Activated CD4-positive, alpha-beta memory T cell treated with anti-CD3 and anti-CD28 coated beads for 36 hours (primary cell): ENCODE results near the gene DBP. TPM values are rescaled to one million over a fixed set of nuclear protein-coding genes. Genes with fewer than 3 reads are reported as not detected.

Experiments used
- CTCF ChIA-PET: fragments of 350-600 bp; sonication (Branson Sonifier 250); formaldehyde crosslinking; loops from one replicate; lab custom pipeline; 2021; ENCODE audit warnings: antibody characterized with exemption, inconsistent platforms; lab: Charles Lee
- POLR2A ChIA-PET: fragments of 350-600 bp; sonication (Branson Sonifier 250); formaldehyde crosslinking; loops from one replicate; lab custom pipeline; 2021; ENCODE audit warnings: antibody characterized with exemption; lab: Charles Lee
- DNase-seq: peaks from one replicate; pipeline ENCODE4 v3.0.0-alpha.2; 2020
- H3K27ac Mint-ChIP-seq: one replicate; pipeline ENCODE4 v1.8.0; 2021; ENCODE audit warnings: mixed read lengths
- H3K27me3 Mint-ChIP-seq: one replicate; pipeline ENCODE4 v1.8.0; 2021; ENCODE audit warnings: mixed read lengths
- H3K36me3 Mint-ChIP-seq: one replicate; pipeline ENCODE4 v1.8.0; 2021; ENCODE audit warnings: mixed read lengths
- H3K4me1 Mint-ChIP-seq: one replicate; pipeline ENCODE4 v1.8.0; 2021; ENCODE audit warnings: low read depth, mixed read lengths
- H3K4me3 Mint-ChIP-seq: one replicate; pipeline ENCODE4 v1.8.0; 2021; ENCODE audit warnings: mild to moderate bottlenecking, mixed read lengths
- H3K9me3 Mint-ChIP-seq: one replicate; pipeline ENCODE4 v1.8.0; 2021; ENCODE audit warnings: mixed read lengths
- intact Hi-C: fragments of 100-400 bp; cut with micrococcal nuclease; formaldehyde crosslinking; loops from one replicate; pipeline ENCODE4 v1.15.1; 2023
- total RNA-seq, 2 experiments: library from RNA; stranded (reverse); gene quantifications; one replicate each; pipeline ENCODE4 v1.2.3, GENCODE V29; 2021

DBP gene
- total RNA-seq, 2 experiments from 2014 or later = 8.3 to 10.4 TPM

DNA sequence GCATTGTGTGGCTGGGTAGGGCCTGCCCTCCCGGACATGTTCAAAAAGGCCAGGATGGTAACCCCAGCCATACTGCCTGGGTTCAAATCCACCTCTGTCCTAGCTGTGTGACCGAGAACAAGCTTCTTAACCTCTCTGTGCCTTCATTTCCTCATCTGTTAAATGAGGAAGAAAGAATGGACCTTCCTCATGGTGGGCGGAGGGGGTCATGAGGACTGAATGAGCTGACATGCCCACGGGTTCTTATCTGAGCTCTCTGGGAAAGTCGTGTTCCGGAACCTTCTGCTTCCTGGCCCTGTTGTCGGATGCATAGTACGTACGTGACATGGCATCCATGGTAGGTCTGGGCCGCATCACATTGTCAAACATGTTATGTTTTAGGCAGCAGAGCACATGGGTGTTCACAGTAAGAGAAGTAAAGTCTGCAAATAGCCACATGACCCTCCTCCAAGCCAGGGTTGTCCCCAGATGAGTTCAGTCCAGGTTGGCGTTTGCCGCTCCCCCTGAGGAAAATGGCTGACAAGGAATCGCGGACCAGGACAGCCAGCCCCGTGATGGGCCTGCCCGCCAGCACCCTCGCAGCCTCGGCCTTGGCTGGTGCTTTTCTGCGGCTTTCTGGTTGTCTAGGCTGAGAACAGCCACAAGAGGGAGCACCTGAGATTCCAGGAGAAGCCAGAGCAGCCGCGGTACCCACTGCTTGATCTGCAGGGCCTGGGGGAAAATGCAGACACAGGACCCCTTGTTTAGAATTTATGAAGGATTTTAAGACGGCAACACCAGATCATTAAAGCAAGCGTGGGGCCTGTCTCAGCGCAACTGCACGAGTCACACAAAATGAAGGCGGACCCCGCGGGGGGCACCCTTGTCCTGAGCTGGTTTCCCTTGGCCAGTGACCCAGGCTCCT lies 38.0 kb upstream of the DBP start:
- intact Hi-C loops = loop anchor here (1.0 kb wide), 1 partner anchor 29 kb away; the partner anchor contains the start of gene CA11
- Mint-ChIP-seq H3K36me3 (no peaks in the 10 kb centered on the region), H3K27ac (no peak overlapping the region), H3K27me3 (no peaks in the 10 kb centered on the region), H3K4me3 (no peak overlapping the region), H3K4me1 (peaks cover 6% of the 10 kb centered on the region), H3K9me3 (no peaks in the 10 kb centered on the region)
- CTCF ChIA-PET = interaction anchor here (0.6 to 3.0 kb wide), 23 partner anchors 9 to 1003 kb away, joined by 3 to 14 read pairs (median 4); partner anchors contain the start of genes CA11, FUT2, GYS1 and RASIP1
- DNase-seq = peak; percentile 82
- POLR2A ChIA-PET = interaction anchor here (0.5 to 0.6 kb wide), 2 partner anchors 113 to 199 kb away, joined by 3 to 4 read pairs; no protein-coding TSS in a partner anchor

DNA sequence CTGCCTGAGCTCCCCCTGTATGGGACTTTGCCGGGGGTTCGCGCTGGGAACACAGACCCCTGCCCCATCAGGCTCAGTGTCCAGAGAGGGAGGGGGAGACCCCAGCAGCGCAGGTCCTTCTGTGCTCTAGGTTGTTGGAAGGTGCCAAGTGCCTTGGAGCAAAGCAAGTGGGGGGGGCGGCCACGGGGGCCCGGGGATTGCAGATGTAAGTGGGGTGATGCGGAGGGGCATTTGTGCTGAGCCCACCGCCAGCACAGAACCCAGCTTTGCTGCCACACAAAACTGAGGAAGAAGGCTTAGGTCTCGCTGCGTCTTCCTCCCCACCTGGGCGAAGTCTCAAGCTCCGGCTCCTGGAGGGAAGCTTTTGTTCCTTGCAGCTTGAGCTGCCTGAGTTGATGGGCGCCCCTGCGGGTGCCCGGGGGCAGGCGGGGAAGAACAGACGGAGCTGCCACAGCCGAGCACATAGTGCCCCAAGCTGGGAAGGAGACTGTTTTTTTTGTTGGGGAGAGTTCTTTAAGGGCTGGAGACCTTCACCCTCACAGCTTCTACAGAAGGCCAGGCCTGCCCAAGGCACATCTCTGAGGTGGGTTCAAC lies 37.1 kb upstream of the DBP start:
- Mint-ChIP-seq H3K27ac (no peak overlapping the region), H3K4me3 (no peak overlapping the region), H3K27me3 (no peaks in the 10 kb centered on the region), H3K36me3 (no peaks in the 10 kb centered on the region), H3K9me3 (peaks cover 4% of the 10 kb centered on the region), H3K4me1 (peaks cover 7% of the 10 kb centered on the region)
- no peak for DNase-seq
- ChIA-PET CTCF (interaction anchor here (0.6 to 3.0 kb wide), 17 partner anchors 8 to 1004 kb away, joined by 3 to 14 read pairs (median 4); partner anchors contain the start of genes CA11, GYS1, RASIP1 and RUVBL2), POLR2A (interaction anchor here (0.6 kb wide), 1 partner anchor 36 kb away, joined by 3 read pairs; no protein-coding TSS in a partner anchor)
- intact Hi-C loops = no loop called here

- DNase-seq = no peak
- Mint-ChIP-seq H3K27ac (no peak overlapping the region), H3K27me3 (no peaks in the 10 kb centered on the region), H3K36me3 (no peaks in the 10 kb centered on the region), H3K9me3 (peaks cover 4% of the 10 kb centered on the region), H3K4me1 (peaks cover 7% of the 10 kb centered on the region), H3K4me3 (no peak overlapping the region)
- intact Hi-C loops = no loop called here
- POLR2A ChIA-PET = interaction anchor here (0.6 kb wide), 1 partner anchor 37 kb away, joined by 3 read pairs; no protein-coding TSS in a partner anchor
- CTCF ChIA-PET = interaction anchor here (1.3 to 3.0 kb wide), 4 partner anchors 28 to 114 kb away, joined by 7 to 14 read pairs (median 12); partner anchors contain the start of genes CA11 and RASIP1
These were observed 36.4 kb upstream of the DBP start for GRCh38 chr19:48673436-48674100.

GRCh38 chr19:48672994-48673393 lies 35.8 kb upstream of the DBP start, which contains the start of gene NTN5:
TSS of gene NTN5 (minus strand) at chr19:48673017. CDS start at chr19:48670986, 2,031 bp downstream.
- Mint-ChIP-seq H3K36me3 (no peaks in the 10 kb centered on the region), H3K27ac (no peak within 1 kb of the TSS)
- POLR2A ChIA-PET = no interaction called here

DNA sequence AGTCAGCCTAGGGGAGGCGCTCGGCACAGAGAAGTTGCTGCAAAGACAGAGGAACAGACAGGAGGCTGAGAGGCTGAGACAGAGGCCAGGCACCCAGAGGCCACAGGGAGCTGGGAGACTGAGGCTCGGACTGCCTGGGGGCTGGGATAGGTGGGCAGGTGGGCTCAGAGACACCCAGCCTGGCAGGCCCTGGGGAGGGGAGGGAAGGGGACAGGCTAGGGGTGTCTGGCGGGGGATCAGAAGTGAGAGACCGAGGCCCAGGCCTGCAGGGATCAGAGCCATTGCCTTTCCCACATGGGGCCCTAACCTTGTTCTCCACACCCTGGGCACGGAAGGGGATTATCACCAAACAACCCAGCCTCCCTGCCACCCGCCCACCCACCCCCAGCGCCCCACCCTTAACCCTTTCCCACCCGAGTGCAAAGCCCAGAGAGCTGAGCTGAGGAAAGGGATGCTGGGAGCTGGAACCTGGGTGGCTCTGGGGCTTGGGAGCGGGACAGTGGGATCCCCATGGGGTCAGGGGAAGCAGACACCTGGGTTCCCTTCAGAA lies 34.3 kb upstream of the DBP start:
- no peak for DNase-seq
- Mint-ChIP-seq H3K4me3 (no peak overlapping the region), H3K27ac (no peak overlapping the region), H3K9me3 (peaks cover 4% of the 10 kb centered on the region), H3K4me1 (peaks cover 7% of the 10 kb centered on the region), H3K27me3 (no peaks in the 10 kb centered on the region), H3K36me3 (no peaks in the 10 kb centered on the region)
- POLR2A ChIA-PET = no interaction called here
- CTCF ChIA-PET = no interaction called here
- intact Hi-C loops = no loop called here

More at GRCh38 chr19:48672994-48673393, 35.8 kb upstream of the DBP start, which contains the start of gene NTN5:
- Mint-ChIP-seq H3K4me3 (no peak within 1 kb of the TSS), H3K4me1 (peaks cover 7% of the 10 kb centered on the region), H3K9me3 (peaks cover 4% of the 10 kb centered on the region), H3K27me3 (no peaks in the 10 kb centered on the region)
- intact Hi-C loops = no loop called here
- DNase-seq = no peak
- CTCF ChIA-PET = no interaction called here

GRCh38 chr19:48670699-48671445 lies 33.7 kb upstream of the DBP start:
- DNase-seq = no peak
- Mint-ChIP-seq H3K27me3 (no peaks in the 10 kb centered on the region), H3K4me3 (no peak overlapping the region), H3K4me1 (peaks cover 7% of the 10 kb centered on the region), H3K36me3 (no peaks in the 10 kb centered on the region), H3K27ac (no peak overlapping the region), H3K9me3 (peaks cover 4% of the 10 kb centered on the region)
- ChIA-PET CTCF (no interaction called here), POLR2A (no interaction called here)
- intact Hi-C loops = no loop called here

- H3K36me3 Mint-ChIP-seq = no peaks in the 10 kb centered on the region
- peaks cover 3% of the 10 kb centered on the region for H3K4me1 Mint-ChIP-seq
- CTCF ChIA-PET = no interaction called here
- intact Hi-C loops = no loop called here
- H3K9me3 Mint-ChIP-seq = peaks cover 4% of the 10 kb centered on the region
- no peaks in the 10 kb centered on the region for H3K27me3 Mint-ChIP-seq
- POLR2A ChIA-PET = no interaction called here
- no peak overlapping the region for H3K4me3 Mint-ChIP-seq
- peak overlapping the region; percentile 21 for H3K27ac Mint-ChIP-seq
- no peak for DNase-seq
These were observed 32.9 kb upstream of the DBP start for GRCh38 chr19:48669903-48670668.

DNA sequence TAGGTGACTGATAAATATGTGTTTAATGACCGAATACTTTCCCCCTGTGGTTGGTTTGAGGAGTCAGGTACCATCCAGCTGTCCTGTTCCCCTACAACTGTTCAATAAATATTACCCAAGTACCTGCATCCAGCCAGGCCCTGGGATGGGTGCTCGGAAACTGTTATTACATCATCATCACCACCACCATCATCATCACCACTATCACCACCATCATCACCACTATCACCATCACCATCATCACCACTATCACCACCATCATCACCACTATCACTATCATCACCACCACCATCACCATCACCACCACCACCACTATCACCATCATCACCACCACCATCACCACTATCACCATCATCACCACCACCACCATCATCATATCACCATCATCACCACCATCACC lies 31.6 kb upstream of the DBP start:
- intact Hi-C loops = no loop called here
- peaks cover 2% of the 10 kb centered on the region for H3K4me1 Mint-ChIP-seq
- H3K27me3 Mint-ChIP-seq = no peaks in the 10 kb centered on the region
- H3K36me3 Mint-ChIP-seq = no peaks in the 10 kb centered on the region
- ChIA-PET CTCF (no interaction called here), POLR2A (no interaction called here)
- H3K27ac Mint-ChIP-seq = no peak overlapping the region
- H3K9me3 Mint-ChIP-seq = peaks cover 4% of the 10 kb centered on the region
- no peak for DNase-seq
- no peak overlapping the region for H3K4me3 Mint-ChIP-seq

DNA sequence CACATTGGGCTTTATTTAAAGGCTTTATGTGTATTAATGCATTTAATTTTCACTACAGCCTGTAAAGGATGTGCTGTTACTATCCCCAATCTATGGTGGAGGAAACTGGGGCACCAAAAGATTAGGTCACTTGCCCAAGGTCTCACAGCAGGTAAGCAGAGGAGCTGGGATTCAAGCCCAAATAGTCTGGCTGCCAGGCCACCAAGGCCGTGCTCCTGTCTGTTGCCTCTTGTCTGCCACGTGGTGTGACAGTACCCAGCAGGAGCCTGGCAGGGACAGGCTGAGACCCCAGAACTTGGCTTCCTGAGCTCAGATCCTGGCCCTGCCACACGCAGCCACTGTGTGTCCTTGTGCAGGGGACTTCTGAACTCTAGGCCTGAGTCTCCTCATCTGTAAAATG lies 31.2 kb upstream of the DBP start:
- ChIA-PET CTCF (no interaction called here), POLR2A (no interaction called here)
- Mint-ChIP-seq H3K4me1 (peaks cover 2% of the 10 kb centered on the region), H3K27me3 (no peaks in the 10 kb centered on the region), H3K36me3 (no peaks in the 10 kb centered on the region), H3K4me3 (no peak overlapping the region), H3K27ac (no peak overlapping the region), H3K9me3 (peaks cover 4% of the 10 kb centered on the region)
- DNase-seq = no peak
- intact Hi-C loops = no loop called here

GRCh38 chr19:48665786-48666185 lies 28.6 kb upstream of the DBP start:
- no peaks in the 10 kb centered on the region for H3K27me3 Mint-ChIP-seq
- ChIA-PET POLR2A (no interaction called here), CTCF (interaction anchor here (1.3 kb wide), 1 partner anchor 9 kb away, joined by 5 read pairs; no protein-coding TSS in a partner anchor)
- no peak overlapping the region for H3K4me3 Mint-ChIP-seq
- no peaks in the 10 kb centered on the region for H3K36me3 Mint-ChIP-seq
- H3K27ac Mint-ChIP-seq = no peak overlapping the region
- DNase-seq = no peak
- peaks cover 4% of the 10 kb centered on the region for H3K9me3 Mint-ChIP-seq
- peaks cover 7% of the 10 kb centered on the region for H3K4me1 Mint-ChIP-seq
- intact Hi-C loops = no loop called here
